IMR-90 (cell line): ENCODE data around the gene PPP1R16B. TPM values are rescaled to one million over a fixed set of nuclear protein-coding genes. Genes with fewer than 3 reads are reported as not detected.

Experiments used
- ATAC-seq: fragments of 200-7000 bp; cut with Tn5 transposase; 2 replicates; pipeline ENCODE4 v1.9.1; 2020; ENCODE audit warnings: low read depth, mild to moderate bottlenecking, moderate library complexity
- BruUV-seq: library from RNA; stranded (reverse); fragments of 400-500 nt; replicated peaks from 2 replicates; lab custom pipeline; 2021; lab: Mats Ljungman, UMichigan
- CTCF ChIA-PET: fragments of 300-600 bp; formaldehyde crosslinking; extraction: SDS; loops from one replicate; lab custom pipeline; 2021; ENCODE audit warnings: antibody characterized with exemption; lab: Yijun Ruan, JAX
- POLR2A ChIA-PET: fragments of 300-600 bp; sonication (Branson Sonifier 250); formaldehyde crosslinking; loops from one replicate; lab custom pipeline; 2022; ENCODE audit warnings: antibody characterized with exemption; ENCODE audit not compliant: unreplicated experiment; lab: Charles Lee
- DNase-seq: peaks from one replicate; pipeline ENCODE4 v3.0.0; 2013
- H2AFZ ChIP-seq: replicated peaks from 2 replicates; pipeline ENCODE3; 2013; ENCODE audit warnings: low read length, mild to moderate bottlenecking; ENCODE audit not compliant: poor library complexity
- H2AK5ac ChIP-seq: 2 replicates; pipeline ENCODE4 v1.6.1; 2013; ENCODE audit warnings: low read depth, low read length, inconsistent platforms
- H2AK9ac ChIP-seq: replicated peaks from 2 replicates; pipeline ENCODE3; 2013; ENCODE audit warnings: mild to moderate bottlenecking, low read depth, low read length, moderate library complexity; ENCODE audit not compliant: poor library complexity
- H2BK120ac ChIP-seq: 2 replicates; pipeline ENCODE4 v1.6.1; 2013; ENCODE audit warnings: low read depth, low read length, inconsistent platforms
- H2BK15ac ChIP-seq: 3 replicates; pipeline ENCODE4 v1.6.1; 2013; ENCODE audit warnings: low read depth, low read length, inconsistent platforms
- H2BK20ac ChIP-seq: 2 replicates; pipeline ENCODE4 v1.6.1; 2013; ENCODE audit warnings: low read depth, mild to moderate bottlenecking, inconsistent platforms, low read length, moderate library complexity
- H2BK5ac ChIP-seq: 2 replicates; pipeline ENCODE4 v1.6.1; 2013; ENCODE audit warnings: mild to moderate bottlenecking, low read depth, low read length, inconsistent platforms; ENCODE audit not compliant: poor library complexity, severe bottlenecking
- H3K14ac ChIP-seq: replicated peaks from 2 replicates; pipeline ENCODE4 v1.6.1; 2013; ENCODE audit warnings: low read depth, low read length, inconsistent platforms
- H3K18ac ChIP-seq: 2 replicates; pipeline ENCODE4 v1.6.1; 2013; ENCODE audit warnings: low read depth, low read length, control low read depth
- H3K23ac ChIP-seq: 2 replicates; pipeline ENCODE4 v1.6.1; 2013; ENCODE audit warnings: low read depth, low read length, inconsistent platforms
- H3K27ac ChIP-seq: 2 replicates; pipeline ENCODE4 v1.5.1; 2013; ENCODE audit warnings: mild to moderate bottlenecking, control low read depth, low read length; ENCODE audit not compliant: insufficient read depth
- H3K27me3 ChIP-seq: 2 replicates; pipeline ENCODE4 v1.6.1; 2013; ENCODE audit warnings: low read length; ENCODE audit not compliant: control insufficient read depth, insufficient read depth
- H3K36me3 ChIP-seq: 2 replicates; pipeline ENCODE4 v1.6.1; 2013; ENCODE audit warnings: low read length, mixed read lengths; ENCODE audit not compliant: control insufficient read depth, insufficient read depth
- H3K4ac ChIP-seq: 2 replicates; pipeline ENCODE4 v1.6.1; 2013; ENCODE audit warnings: low read depth, low read length, inconsistent platforms
- H3K4me1 ChIP-seq: 2 replicates; pipeline ENCODE4 v1.6.1; 2013; ENCODE audit warnings: low read length, mixed read lengths; ENCODE audit not compliant: control insufficient read depth, insufficient read depth
- H3K4me2 ChIP-seq: 2 replicates; pipeline ENCODE4 v1.6.1; 2013; ENCODE audit warnings: low read depth, mild to moderate bottlenecking, control low read depth, low read length, moderate library complexity
- H3K4me3 ChIP-seq: 2 replicates; pipeline ENCODE4 v1.5.1; 2013; ENCODE audit warnings: low read depth, mild to moderate bottlenecking, control low read depth, low read length, moderate library complexity; ENCODE audit not compliant: insufficient read depth
- H3K56ac ChIP-seq: 2 replicates; pipeline ENCODE4 v1.6.1; 2013; ENCODE audit warnings: low read length, inconsistent platforms; ENCODE audit not compliant: insufficient read depth; ENCODE audit errors: extremely low read depth
- H3K79me1 ChIP-seq, 2 experiments: 2 replicates each; pipeline ENCODE4 v1.6.1; 2013; ENCODE audit warnings: low read length in 2 of 2, inconsistent platforms in 1 of 2, low read depth in 1 of 2
- H3K9ac ChIP-seq: 2 replicates; pipeline ENCODE4 v1.6.1; 2013; ENCODE audit warnings: low read depth, low read length, control low read depth
- H3K9me1 ChIP-seq: 2 replicates; pipeline ENCODE4 v1.6.1; 2013; ENCODE audit warnings: low read length, inconsistent platforms; ENCODE audit not compliant: insufficient read depth
- H3K9me3 ChIP-seq: 2 replicates; pipeline ENCODE4 v1.6.1; 2013; ENCODE audit warnings: low read length; ENCODE audit not compliant: control insufficient read depth, insufficient read depth
- H4K20me1 ChIP-seq: 2 replicates; pipeline ENCODE4 v1.6.1; 2013; ENCODE audit warnings: low read length, inconsistent platforms; ENCODE audit not compliant: insufficient read depth
- H4K5ac ChIP-seq: 2 replicates; pipeline ENCODE4 v1.6.1; 2013; ENCODE audit warnings: mild to moderate bottlenecking, low read depth, low read length, control low read depth
- H4K8ac ChIP-seq, 2 experiments: 2 replicates each; pipeline ENCODE4 v1.6.1; 2013; ENCODE audit warnings: low read depth in 2 of 2, low read length in 2 of 2, control low read depth in 1 of 2, inconsistent platforms in 1 of 2
- H4K91ac ChIP-seq: 2 replicates; pipeline ENCODE4 v1.6.1; 2013; ENCODE audit warnings: low read depth, low read length, inconsistent platforms; ENCODE audit not compliant: insufficient read depth
- CHD1 ChIP-seq: IDR thresholded peaks from 2 replicates; pipeline ENCODE4 v1.6.1; 2012; ENCODE audit warnings: low read depth, low read length, improper control_type of control experiment
- NFE2L2 ChIP-seq: fragments of 150-350 bp; IDR thresholded peaks from 2 replicates; pipeline ENCODE4 v1.6.1; 2016; ENCODE audit warnings: low read depth, mild to moderate bottlenecking, low read length
- RCOR1 ChIP-seq: IDR thresholded peaks from 2 replicates; pipeline ENCODE4 v1.6.1; 2012; ENCODE audit warnings: mild to moderate bottlenecking, low read length, improper control_type of control experiment; ENCODE audit not compliant: insufficient replicate concordance
- USF2 ChIP-seq: fragments of 150-350 bp; IDR thresholded peaks from 2 replicates; pipeline ENCODE4 v1.6.1; 2017; ENCODE audit warnings: mild to moderate bottlenecking, antibody characterized with exemption, low read length, low read depth
- WGBS, 2 experiments: methylation state at CpG; one replicate each; pipeline versions ENCODE4 v1.1.5 to v1.1.7; 2013; ENCODE audit warnings: missing lambda C conversion rate in 2 of 2; ENCODE audit not compliant: insufficient read length in 1 of 2; ENCODE audit errors: extremely low coverage in 2 of 2; 5-methylcytosine and 5-hydroxymethylcytosine counted together
- dilution Hi-C: fragments of 300-500 bp; cut with HindIII; formaldehyde crosslinking; loops from one replicate; pipeline ENCODE4 v1.14.3; 2018; ENCODE audit warnings: low sequenced_read_pairs; ENCODE audit not compliant: unreplicated experiment
- in situ Hi-C: fragments of 300-500 bp; cut with MboI; formaldehyde crosslinking; loops from 3 replicates; pipeline ENCODE4 v1.14.3; 2019; ENCODE audit warnings: low sequenced_read_pairs, inconsistent platforms, mixed read lengths
- intact Hi-C: fragments of 100-400 bp; cut with micrococcal nuclease; formaldehyde crosslinking; loops from 2 replicates; pipeline ENCODE4 v1.10.0; 2022
- polyA plus RNA-seq, 3 experiments: library from polyadenylated mRNA; depleted of rRNA; stranded (reverse); fragments of >200 nt; gene quantifications; 2 replicates each; pipeline ENCODE4 v1.2.3, GENCODE V29; 2012; ENCODE audit warnings: low replicate concordance in 1 of 3
- total RNA-seq: library from RNA; depleted of rRNA; stranded (reverse); fragments of >200 nt; gene quantifications from 2 replicates; pipeline ENCODE4 v1.2.3, GENCODE V29; 2012
- TF ChIP-seq, protein P1 (sequence below): conservative IDR thresholded peaks from 2 replicates; pipeline ENCODE4 v1.5.1; 2012; ENCODE audit warnings: mild to moderate bottlenecking, low read depth, low read length, improper control_type of control experiment

PPP1R16B gene
- total and polyA plus RNA-seq, 2 of the 4 experiments (the other 2 are of a cell fraction) = not detected

GRCh38 chr20:38799203-38799602 lies 6.3 kb upstream of the PPP1R16B start:
- intact Hi-C loops (no loop called here), dilution Hi-C loops (no loop called here), in situ Hi-C loops (no loop called here)
- WGBS, 2 experiments = no CpG with 5 or more reads among the region's 4 CpGs
- ChIA-PET POLR2A (no interaction called here), CTCF (no interaction called here)
- Histone ChIP-seq H3K79me1 (no peaks in the 10 kb centered on the region), H4K91ac (no peak overlapping the region), H2BK120ac (no peak overlapping the region), H2AFZ (no peak overlapping the region), H2BK15ac (no peak overlapping the region), H2AK5ac (no peak overlapping the region), H2AK9ac (no peak overlapping the region), H3K23ac (no peak overlapping the region), H3K27ac (no peak overlapping the region), H4K5ac (no peak overlapping the region), H3K4me2 (no peak overlapping the region), H3K9me3 (no peaks in the 10 kb centered on the region), H3K27me3 (peaks cover 5% of the 10 kb centered on the region; the same call in 1 of the 2 replicates), H3K4me3 (no peak overlapping the region), H3K36me3 (no peaks in the 10 kb centered on the region), H2BK5ac (no peak overlapping the region), H3K9ac (no peak overlapping the region), H2BK20ac (no peak overlapping the region), H4K20me1 (no peaks in the 10 kb centered on the region), H3K4me1 (no peaks in the 10 kb centered on the region), H3K9me1 (no peaks in the 10 kb centered on the region), H4K8ac (no peak overlapping the region), H3K14ac (no peak overlapping the region), H3K56ac (no peak overlapping the region), H3K4ac (no peak overlapping the region), H3K18ac (no peak overlapping the region)
- no peak for DNase-seq
- TF ChIP-seq USF2 (no peak), CHD1 (no peak), NFE2L2 (no peak), RCOR1 (no peak)
- TF ChIP-seq, protein P1, sequence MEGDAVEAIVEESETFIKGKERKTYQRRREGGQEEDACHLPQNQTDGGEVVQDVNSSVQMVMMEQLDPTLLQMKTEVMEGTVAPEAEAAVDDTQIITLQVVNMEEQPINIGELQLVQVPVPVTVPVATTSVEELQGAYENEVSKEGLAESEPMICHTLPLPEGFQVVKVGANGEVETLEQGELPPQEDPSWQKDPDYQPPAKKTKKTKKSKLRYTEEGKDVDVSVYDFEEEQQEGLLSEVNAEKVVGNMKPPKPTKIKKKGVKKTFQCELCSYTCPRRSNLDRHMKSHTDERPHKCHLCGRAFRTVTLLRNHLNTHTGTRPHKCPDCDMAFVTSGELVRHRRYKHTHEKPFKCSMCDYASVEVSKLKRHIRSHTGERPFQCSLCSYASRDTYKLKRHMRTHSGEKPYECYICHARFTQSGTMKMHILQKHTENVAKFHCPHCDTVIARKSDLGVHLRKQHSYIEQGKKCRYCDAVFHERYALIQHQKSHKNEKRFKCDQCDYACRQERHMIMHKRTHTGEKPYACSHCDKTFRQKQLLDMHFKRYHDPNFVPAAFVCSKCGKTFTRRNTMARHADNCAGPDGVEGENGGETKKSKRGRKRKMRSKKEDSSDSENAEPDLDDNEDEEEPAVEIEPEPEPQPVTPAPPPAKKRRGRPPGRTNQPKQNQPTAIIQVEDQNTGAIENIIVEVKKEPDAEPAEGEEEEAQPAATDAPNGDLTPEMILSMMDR = no peak
- BruUV-seq = no TSS peak
- no peak for ATAC-seq
